HEK293 (cell line): ENCODE data around the gene ABCA12.

Experiments used
- CTCF ChIA-PET: fragments of 350-600 bp; formaldehyde crosslinking; extraction: SDS; loops from one replicate; lab custom pipeline; 2021; ENCODE audit warnings: antibody characterized with exemption; lab: Yijun Ruan, JAX
- POLR2A ChIA-PET: fragments of 300-600 bp; formaldehyde crosslinking; extraction: SDS; loops from one replicate; lab custom pipeline; 2020; ENCODE audit warnings: antibody characterized with exemption, inconsistent platforms; lab: Yijun Ruan, JAX
- H3K27ac ChIP-seq: fragments of 200-500 bp; sonication (Bioruptor generic); 2 replicates; pipeline ENCODE4 v1.5.1; 2014; ENCODE audit warnings: low read depth, low read length, control low read depth, inconsistent platforms; ENCODE audit errors: extremely low read depth
- H3K36me3 ChIP-seq, 2 experiments: fragments of 200-500 bp in 1 of 2; sonication (Bioruptor generic) in 1 of 2; 1 replicate in 1 of 2; 2 replicates in 1 of 2; pipeline ENCODE4 v1.5.1; 2014 to 2017; ENCODE audit warnings: inconsistent platforms in 2 of 2, low read length in 2 of 2; ENCODE audit not compliant: control insufficient read depth in 2 of 2, insufficient read depth in 1 of 2
- H3K4me1 ChIP-seq: fragments of 200-500 bp; sonication (Bioruptor generic); 2 replicates; pipeline ENCODE4 v1.5.1; 2014; ENCODE audit warnings: mild to moderate bottlenecking, low read length, inconsistent platforms; ENCODE audit not compliant: control insufficient read depth, insufficient read depth
- H3K4me3 ChIP-seq: 2 replicates; pipeline ENCODE4 v1.5.1; 2011; ENCODE audit warnings: low read depth, mild to moderate bottlenecking, control low read depth, low read length, moderate library complexity
- H3K9me3 ChIP-seq: fragments of 200-500 bp; sonication (Bioruptor generic); 2 replicates; pipeline ENCODE4 v1.5.1; 2014; ENCODE audit warnings: low read depth, low read length, inconsistent platforms; ENCODE audit not compliant: control insufficient read depth, insufficient read depth
- IKZF3 ChIP-seq: fragments of 450-650 bp; IDR thresholded peaks from 2 replicates; pipeline ENCODE4 v1.5.0; 2018; ENCODE audit warnings: missing biosample characterization, mild to moderate bottlenecking, missing genetic modification characterization, moderate library complexity
- OSR2 ChIP-seq: fragments of 450-650 bp; formaldehyde crosslinking; IDR thresholded peaks from 2 replicates; pipeline ENCODE4 v1.5.1; 2016; ENCODE audit warnings: missing biosample characterization, missing genetic modification characterization
- PRDM1 ChIP-seq: fragments of 450-650 bp; formaldehyde crosslinking; IDR thresholded peaks from 2 replicates; pipeline ENCODE4; 2016; ENCODE audit warnings: missing biosample characterization, missing genetic modification characterization
- ZBTB20 ChIP-seq: fragments of 450-650 bp; formaldehyde crosslinking; IDR thresholded peaks from 2 replicates; pipeline ENCODE4 v1.5.1; 2016; ENCODE audit warnings: missing biosample characterization, missing genetic modification characterization
- ZFHX2 ChIP-seq: fragments of 450-650 bp; formaldehyde crosslinking; conservative IDR thresholded peaks from 2 replicates; pipeline ENCODE4 v1.5.1; 2016; ENCODE audit warnings: missing biosample characterization, missing genetic modification characterization
- ZNF10 ChIP-seq: fragments of 450-650 bp; formaldehyde crosslinking; IDR thresholded peaks from 2 replicates; pipeline ENCODE4 v1.5.1; 2017; ENCODE audit warnings: missing biosample characterization, missing genetic modification characterization
- ZNF121 ChIP-seq: fragments of 450-650 bp; formaldehyde crosslinking; IDR thresholded peaks from 2 replicates; pipeline ENCODE4 v1.5.1; 2016; ENCODE audit warnings: missing biosample characterization, missing genetic modification characterization
- ZNF202 ChIP-seq: fragments of 450-650 bp; formaldehyde crosslinking; IDR thresholded peaks from 2 replicates; pipeline ENCODE4 v1.5.1; 2016; ENCODE audit warnings: missing biosample characterization, missing genetic modification characterization, borderline replicate concordance
- ZNF292 ChIP-seq: fragments of 450-650 bp; formaldehyde crosslinking; IDR thresholded peaks from 2 replicates; pipeline ENCODE4 v1.5.1; 2016; ENCODE audit warnings: low read depth, missing biosample characterization, missing genetic modification characterization, borderline replicate concordance
- ZNF302 ChIP-seq: fragments of 450-650 bp; formaldehyde crosslinking; IDR thresholded peaks from 2 replicates; pipeline ENCODE4 v1.5.1; 2016; ENCODE audit warnings: missing biosample characterization, missing genetic modification characterization, low read depth
- ZNF324 ChIP-seq: fragments of 450-650 bp; formaldehyde crosslinking; IDR thresholded peaks from 2 replicates; pipeline ENCODE4 v1.5.1; 2016; ENCODE audit warnings: missing biosample characterization, missing genetic modification characterization
- ZNF404 ChIP-seq: fragments of 450-650 bp; formaldehyde crosslinking; IDR thresholded peaks from 2 replicates; pipeline ENCODE4 v1.5.1; 2017; ENCODE audit warnings: missing biosample characterization, missing genetic modification characterization
- ZNF501 ChIP-seq: fragments of 450-650 bp; formaldehyde crosslinking; IDR thresholded peaks from 2 replicates; pipeline ENCODE4 v1.5.1; 2016; ENCODE audit warnings: missing biosample characterization, missing genetic modification characterization
- ZNF529 ChIP-seq: fragments of 450-650 bp; formaldehyde crosslinking; IDR thresholded peaks from 2 replicates; pipeline ENCODE4 v1.5.1; 2017; ENCODE audit warnings: missing genetic modification characterization, missing biosample characterization; ENCODE audit not compliant: insufficient replicate concordance
- ZNF549 ChIP-seq: fragments of 450-650 bp; IDR thresholded peaks from 2 replicates; pipeline ENCODE4 v1.5.1; 2018; ENCODE audit warnings: missing biosample characterization, missing genetic modification characterization, mild to moderate bottlenecking, inconsistent platforms, moderate library complexity
- ZNF610 ChIP-seq: fragments of 450-650 bp; formaldehyde crosslinking; IDR thresholded peaks from 2 replicates; pipeline ENCODE4 v1.5.1; 2016; ENCODE audit warnings: missing biosample characterization, missing genetic modification characterization, borderline replicate concordance
- ZNF621 ChIP-seq: fragments of 450-650 bp; formaldehyde crosslinking; IDR thresholded peaks from 2 replicates; pipeline ENCODE4 v1.5.1; 2017; ENCODE audit warnings: missing biosample characterization, missing genetic modification characterization
- ZNF623 ChIP-seq: fragments of 450-650 bp; formaldehyde crosslinking; IDR thresholded peaks from 2 replicates; pipeline ENCODE4 v1.5.1; 2016; ENCODE audit warnings: missing biosample characterization, missing genetic modification characterization
- ZNF624 ChIP-seq: fragments of 450-650 bp; formaldehyde crosslinking; IDR thresholded peaks from 2 replicates; pipeline ENCODE4 v1.5.1; 2017; ENCODE audit warnings: missing biosample characterization, missing genetic modification characterization
- ZNF785 ChIP-seq: fragments of 450-650 bp; formaldehyde crosslinking; IDR thresholded peaks from 2 replicates; pipeline ENCODE4 v1.5.1; 2016; ENCODE audit warnings: missing biosample characterization, missing genetic modification characterization
- ZSCAN23 ChIP-seq: fragments of 450-650 bp; formaldehyde crosslinking; IDR thresholded peaks from 2 replicates; pipeline ENCODE4 v1.5.1; 2016; ENCODE audit warnings: missing biosample characterization, missing genetic modification characterization

The ABCA12 gene

DNA sequence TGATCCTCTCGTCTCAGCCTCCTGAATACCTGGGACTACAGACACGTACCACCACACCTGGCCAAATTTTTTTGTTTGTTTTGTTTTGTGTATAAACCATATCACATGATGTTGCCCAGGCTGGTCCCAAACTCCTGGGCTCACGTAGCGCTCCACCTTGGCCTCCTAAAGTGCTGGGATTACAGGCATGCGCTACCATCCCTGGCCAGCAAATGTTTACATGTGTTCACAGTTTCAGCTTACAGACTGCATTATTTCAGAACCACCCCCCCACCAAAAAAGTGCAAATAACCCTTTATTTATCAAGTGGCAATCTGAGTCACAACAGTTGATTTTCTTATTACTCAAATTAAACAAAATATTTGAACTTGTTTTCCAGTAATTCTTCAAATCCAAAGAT lies 54.3 kb downstream of the ABCA12 start:
- Histone ChIP-seq H3K27ac (no peak overlapping the region), H3K36me3 (no peaks in the 10 kb centered on the region), H3K4me3 (no peak overlapping the region), H3K9me3 (no peaks in the 10 kb centered on the region), H3K4me1 (no peaks in the 10 kb centered on the region)
- TF ChIP-seq OSR2 (tag by site-specific recombination), result no peak
- no peak for TF ChIP-seq IKZF3 (tag by site-specific recombination)
- no peak for TF ChIP-seq ZBTB20 (tag by site-specific recombination)
- POLR2A ChIA-PET, result no interaction called here
- CTCF ChIA-PET, result no interaction called here

- ChIA-PET CTCF (no interaction called here), POLR2A (no interaction called here)
- H3K27ac ChIP-seq, result no peak overlapping the region
- no peaks in the 10 kb centered on the region for H3K36me3 ChIP-seq
- H3K9me3 ChIP-seq, result no peaks in the 10 kb centered on the region
- no peak overlapping the region for H3K4me3 ChIP-seq
- no peak for TF ChIP-seq ZSCAN23
- no peak for TF ChIP-seq ZNF324 (tag by site-specific recombination)
- no peak for TF ChIP-seq ZFHX2 (tag by site-specific recombination)
- no peak for TF ChIP-seq ZNF549 (tag by site-specific recombination)
- TF ChIP-seq ZNF623, result no peak
- no peak for TF ChIP-seq PRDM1 (tag by site-specific recombination)
- no peak for TF ChIP-seq ZNF10 (tag by site-specific recombination)
- no peak for TF ChIP-seq ZNF621 (tag by site-specific recombination)
- TF ChIP-seq ZNF121, result no peak
- TF ChIP-seq ZNF624 (tag by site-specific recombination), result no peak
- no peak for TF ChIP-seq ZNF292
- TF ChIP-seq ZNF302 (tag by site-specific recombination), result no peak
- TF ChIP-seq ZNF404, result no peak
- no peaks in the 10 kb centered on the region for H3K4me1 ChIP-seq
Observed at GRCh38 chr2:215083146-215083545, 55.3 kb downstream of the ABCA12 start.

DNA sequence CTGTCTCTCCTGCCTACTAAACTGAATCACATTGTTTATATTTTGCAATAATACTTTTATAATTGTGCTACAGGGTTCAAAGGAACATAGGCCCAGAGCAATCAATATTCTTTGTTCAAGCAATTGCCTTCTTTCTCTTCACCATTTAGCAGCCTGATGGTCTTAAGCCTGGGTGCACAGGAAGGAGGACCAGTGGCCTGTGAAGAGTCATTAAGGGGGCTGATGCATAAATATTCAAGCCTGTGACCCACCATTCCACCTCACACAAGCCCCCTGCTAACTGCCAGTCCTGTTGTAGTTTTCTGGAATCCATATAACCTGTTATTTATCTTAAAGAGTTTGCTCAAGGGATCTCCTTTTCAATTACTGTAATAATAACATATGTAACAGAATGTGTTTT lies 56.0 kb downstream of the ABCA12 start:
- H3K4me1 ChIP-seq, result no peaks in the 10 kb centered on the region
- H3K36me3 ChIP-seq, result no peaks in the 10 kb centered on the region
- no peak overlapping the region for H3K4me3 ChIP-seq
- H3K27ac ChIP-seq, result no peak overlapping the region
- H3K9me3 ChIP-seq, result no peaks in the 10 kb centered on the region
- TF ChIP-seq ZNF785 (no peak), ZNF501 (tag by site-specific recombination) (no peak)
- ChIA-PET POLR2A (no interaction called here), CTCF (no interaction called here)

DNA sequence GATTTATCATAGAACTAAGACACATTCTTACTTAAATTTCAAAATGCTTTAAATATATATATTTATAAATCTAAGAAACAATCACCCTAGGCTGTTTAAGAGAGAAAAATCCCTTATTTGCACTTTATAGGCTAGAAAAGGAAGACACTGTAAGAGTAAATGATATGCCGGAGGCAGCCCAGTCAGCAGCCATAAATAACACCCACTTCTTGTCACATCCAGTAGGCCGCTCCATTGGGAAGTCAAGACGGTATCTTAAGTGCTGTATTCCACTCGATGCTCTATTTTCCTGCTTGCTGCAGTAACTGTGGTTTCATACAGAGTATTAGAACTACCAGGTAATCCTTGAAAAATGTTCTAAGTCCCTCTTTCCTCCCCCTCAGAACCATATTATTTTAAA lies 57.9 kb downstream of the ABCA12 start:
- Histone ChIP-seq H3K4me3 (no peak overlapping the region), H3K27ac (no peak overlapping the region)
- ChIA-PET CTCF (no interaction called here), POLR2A (no interaction called here)
- TF ChIP-seq ZNF610 (no peak), ZNF529 (tag by site-specific recombination) (no peak), ZNF202 (no peak)
- TF ChIP-seq, all 188 proteins: peak for 0
- H3K36me3 ChIP-seq, result no peaks in the 10 kb centered on the region
- no peaks in the 10 kb centered on the region for H3K9me3 ChIP-seq
- no peaks in the 10 kb centered on the region for H3K4me1 ChIP-seq
